AG09309 (cell line): Measurements from ENCODE around the gene KRTAP12-2.

Experiments
- DNase-seq: peaks from one replicate; pipeline ENCODE4 v3.0.0-alpha.2; 2010; ENCODE audit warnings: low read depth
- H3K4me3 ChIP-seq: 2 replicates; pipeline ENCODE4 v1.5.1; 2011; ENCODE audit warnings: mild to moderate bottlenecking, low read depth, low read length, moderate library complexity; ENCODE audit not compliant: control insufficient read depth
- TF ChIP-seq, protein P1 (sequence below): IDR thresholded peaks from 2 replicates; pipeline ENCODE4 v1.5.1; 2011; ENCODE audit warnings: mild to moderate bottlenecking, low read depth, low read length, inconsistent platforms; ENCODE audit not compliant: insufficient read depth, control insufficient read depth; ENCODE audit errors: missing control alignments

KRTAP12-2 gene

GRCh38 chr21:44654576-44655175 lies 12.1 kb downstream of the KRTAP12-2 start, which contains the start of gene KRTAP12-4:
TSS of gene KRTAP12-4 (minus strand) at chr21:44654659. CDS start at chr21:44654614, 45 bp downstream.
- TF ChIP-seq, protein P1, sequence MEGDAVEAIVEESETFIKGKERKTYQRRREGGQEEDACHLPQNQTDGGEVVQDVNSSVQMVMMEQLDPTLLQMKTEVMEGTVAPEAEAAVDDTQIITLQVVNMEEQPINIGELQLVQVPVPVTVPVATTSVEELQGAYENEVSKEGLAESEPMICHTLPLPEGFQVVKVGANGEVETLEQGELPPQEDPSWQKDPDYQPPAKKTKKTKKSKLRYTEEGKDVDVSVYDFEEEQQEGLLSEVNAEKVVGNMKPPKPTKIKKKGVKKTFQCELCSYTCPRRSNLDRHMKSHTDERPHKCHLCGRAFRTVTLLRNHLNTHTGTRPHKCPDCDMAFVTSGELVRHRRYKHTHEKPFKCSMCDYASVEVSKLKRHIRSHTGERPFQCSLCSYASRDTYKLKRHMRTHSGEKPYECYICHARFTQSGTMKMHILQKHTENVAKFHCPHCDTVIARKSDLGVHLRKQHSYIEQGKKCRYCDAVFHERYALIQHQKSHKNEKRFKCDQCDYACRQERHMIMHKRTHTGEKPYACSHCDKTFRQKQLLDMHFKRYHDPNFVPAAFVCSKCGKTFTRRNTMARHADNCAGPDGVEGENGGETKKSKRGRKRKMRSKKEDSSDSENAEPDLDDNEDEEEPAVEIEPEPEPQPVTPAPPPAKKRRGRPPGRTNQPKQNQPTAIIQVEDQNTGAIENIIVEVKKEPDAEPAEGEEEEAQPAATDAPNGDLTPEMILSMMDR: no peak
- H3K4me3 ChIP-seq: no peak within 1 kb of the TSS
- DNase-seq: no peak

GRCh38 chr21:44653656-44654575 lies 12.8 kb downstream of the KRTAP12-2 start:
- H3K4me3 ChIP-seq: no peak overlapping the region
- DNase-seq: no peak
- TF ChIP-seq, protein P1: no peak

DNA sequence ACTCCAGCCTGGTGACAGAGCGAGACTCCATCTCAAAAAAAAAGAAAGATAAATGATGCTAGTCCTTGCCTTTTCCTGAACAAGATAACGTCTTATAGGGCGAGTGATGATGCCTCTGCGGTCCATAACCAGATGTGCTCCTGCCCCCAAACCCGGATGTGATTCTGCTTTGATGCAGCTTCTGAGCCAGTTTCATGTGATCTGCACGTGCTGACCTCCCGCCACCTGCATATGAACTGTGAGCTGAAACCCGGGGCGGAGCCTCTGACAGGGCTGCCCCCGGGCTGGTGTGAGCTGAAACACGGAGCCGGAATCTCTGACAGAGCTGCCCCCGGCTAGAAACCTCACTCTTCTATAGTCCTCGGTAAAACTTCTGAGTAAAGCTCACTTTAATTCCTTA lies 13.6 kb downstream of the KRTAP12-2 start:
- TF ChIP-seq, protein P1: no peak
- no peak overlapping the region for H3K4me3 ChIP-seq
- DNase-seq: no peak

GRCh38 chr21:44650973-44651675 lies 15.6 kb downstream of the KRTAP12-2 start:
- no peak overlapping the region for H3K4me3 ChIP-seq
- no peak for DNase-seq
- TF ChIP-seq, protein P1: no peak

GRCh38 chr21:44650265-44650972 lies 16.3 kb downstream of the KRTAP12-2 start:
- no peak overlapping the region for H3K4me3 ChIP-seq
- TF ChIP-seq, protein P1: no peak
- no peak for DNase-seq
